ENCODE data around the gene GRAMD2A.

Gene GRAMD2A

GRCh38 chr15:72140088-72140487 is 57.5 kb downstream of the GRAMD2A start:
- TF ChIP-seq EZH2phosphoT487 (conservative IDR thresholded peaks at IDR 0.05; ENCODE audit: low read length) (no peak), CTCF (IDR thresholded peaks at IDR 0.05; ENCODE audit: insufficient read depth, low read length, poor library complexity, severe bottlenecking) (no peak)
- Histone ChIP-seq H3K36me3 (ENCODE audit: low read length) (no peaks in the 10 kb centered on the region), H3K27me3 (ENCODE audit: low read length) (no peaks in the 10 kb centered on the region), H3K79me2 (ENCODE audit: insufficient read depth, low read length) (no peaks in the 10 kb centered on the region), H3K9ac (ENCODE audit: low read length) (no peak overlapping the region), H3K4me2 (ENCODE audit: low read depth, low read length, poor library complexity, severe bottlenecking) (no peak overlapping the region), H3K4me3 (ENCODE audit: insufficient read depth, low read length, poor library complexity, severe bottlenecking) (no peak overlapping the region), H3K9me2 (replicated peaks; ENCODE audit: insufficient read depth, low read length) (no peaks in the 10 kb centered on the region), H3F3A (ENCODE audit: insufficient read depth) (peaks cover 7% of the 10 kb centered on the region; the same call in 1 of the 2 replicates), H4K20me1 (ENCODE audit: low read depth, low read length) (no peaks in the 10 kb centered on the region), H2AFZ (ENCODE audit: low read depth, low read length, severe bottlenecking) (no peak overlapping the region), H3K27ac (ENCODE audit: low read depth, low read length) (no peak overlapping the region), H3K9me3 (ENCODE audit: insufficient read depth, low read length) (no peaks in the 10 kb centered on the region)

GRCh38 chr15:72139667-72140066 is 57.9 kb downstream of the GRAMD2A start:
- Histone ChIP-seq H3K4me3 (ENCODE audit: insufficient read depth, low read length, poor library complexity, severe bottlenecking) (no peak overlapping the region), H3K79me2 (ENCODE audit: insufficient read depth, low read length) (no peaks in the 10 kb centered on the region), H3K4me2 (ENCODE audit: low read depth, low read length, poor library complexity, severe bottlenecking) (no peak overlapping the region), H4K20me1 (ENCODE audit: low read depth, low read length) (no peaks in the 10 kb centered on the region), H3K9me2 (replicated peaks; ENCODE audit: insufficient read depth, low read length) (no peaks in the 10 kb centered on the region), H2AFZ (ENCODE audit: low read depth, low read length, severe bottlenecking) (no peak overlapping the region), H3F3A (ENCODE audit: insufficient read depth) (peaks cover 7% of the 10 kb centered on the region; the same call in 1 of the 2 replicates), H3K9ac (ENCODE audit: low read length) (no peak overlapping the region), H3K9me3 (ENCODE audit: insufficient read depth, low read length) (no peaks in the 10 kb centered on the region), H3K27me3 (ENCODE audit: low read length) (no peaks in the 10 kb centered on the region), H3K27ac (ENCODE audit: low read depth, low read length) (no peak overlapping the region), H3K36me3 (ENCODE audit: low read length) (no peaks in the 10 kb centered on the region)
- no peak for TF ChIP-seq CTCF (IDR thresholded peaks at IDR 0.05; ENCODE audit: insufficient read depth, low read length, poor library complexity, severe bottlenecking)
- TF ChIP-seq EZH2phosphoT487 (conservative IDR thresholded peaks at IDR 0.05; ENCODE audit: low read length), result no peak

- Histone ChIP-seq H3K27ac (ENCODE audit: low read depth, low read length) (no peak overlapping the region), H3K27me3 (ENCODE audit: low read length) (no peaks in the 10 kb centered on the region), H3K9me2 (replicated peaks; ENCODE audit: insufficient read depth, low read length) (no peaks in the 10 kb centered on the region), H3K4me2 (ENCODE audit: low read depth, low read length, poor library complexity, severe bottlenecking) (no peak overlapping the region), H3K9ac (ENCODE audit: low read length) (no peak overlapping the region), H4K20me1 (ENCODE audit: low read depth, low read length) (no peaks in the 10 kb centered on the region), H3K36me3 (ENCODE audit: low read length) (no peaks in the 10 kb centered on the region), H2AFZ (ENCODE audit: low read depth, low read length, severe bottlenecking) (no peak overlapping the region), H3F3A (ENCODE audit: insufficient read depth) (peaks cover under 1% of the 10 kb centered on the region; the same call in 1 of the 2 replicates), H3K4me3 (ENCODE audit: insufficient read depth, low read length, poor library complexity, severe bottlenecking) (no peak overlapping the region), H3K9me3 (ENCODE audit: insufficient read depth, low read length) (no peaks in the 10 kb centered on the region), H3K79me2 (ENCODE audit: insufficient read depth, low read length) (no peaks in the 10 kb centered on the region)
- TF ChIP-seq EZH2phosphoT487 (conservative IDR thresholded peaks at IDR 0.05; ENCODE audit: low read length), result no peak
Observed at GRCh38 chr15:72136170-72137051, 61.2 kb downstream of the GRAMD2A start.

GRCh38 chr15:72135719-72136118 is 61.9 kb downstream of the GRAMD2A start:
- no peaks in the 10 kb centered on the region for H3K36me3 ChIP-seq (ENCODE audit: low read length)
- no peaks in the 10 kb centered on the region for H3K9me3 ChIP-seq (ENCODE audit: insufficient read depth, low read length)
- no peak overlapping the region for H3K4me3 ChIP-seq (ENCODE audit: insufficient read depth, low read length, poor library complexity, severe bottlenecking)
- H3K4me2 ChIP-seq (ENCODE audit: low read depth, low read length, poor library complexity, severe bottlenecking), result no peak overlapping the region
- TF ChIP-seq EZH2phosphoT487 (conservative IDR thresholded peaks at IDR 0.05; ENCODE audit: low read length) (no peak), CTCF (IDR thresholded peaks at IDR 0.05; ENCODE audit: insufficient read depth, low read length, poor library complexity, severe bottlenecking) (no peak)
- no peak overlapping the region for H3K9ac ChIP-seq (ENCODE audit: low read length)
- no peaks in the 10 kb centered on the region for H3K79me2 ChIP-seq (ENCODE audit: insufficient read depth, low read length)
- no peaks in the 10 kb centered on the region for H3K27me3 ChIP-seq (ENCODE audit: low read length)
- no peaks in the 10 kb centered on the region; the same call in 1 of the 2 replicates for H3F3A ChIP-seq (ENCODE audit: insufficient read depth)
- no peaks in the 10 kb centered on the region for H3K9me2 ChIP-seq (replicated peaks; ENCODE audit: insufficient read depth, low read length)
- H4K20me1 ChIP-seq (ENCODE audit: low read depth, low read length), result no peaks in the 10 kb centered on the region
- no peak overlapping the region for H2AFZ ChIP-seq (ENCODE audit: low read depth, low read length, severe bottlenecking)
- H3K27ac ChIP-seq (ENCODE audit: low read depth, low read length), result no peak overlapping the region

Data from SU-DHL-6 (cell line).